ENCODE data around the gene SEC22A. TPM values are rescaled to one million over a fixed set of nuclear protein-coding genes. Genes with fewer than 3 reads are reported as not detected.

The SEC22A gene
- polyA plus RNA-seq, 2 donors = 3.2 to 11.5 TPM

- WGBS, 2 donors = 79 to 81% methylated on average over 9 of the region's 9 CpGs
- H3K9me3 ChIP-seq (ENCODE audit: control insufficient read depth in 2 of 2, insufficient read depth in 1 of 2, low read depth in 1 of 2, low read length in 1 of 2) = no peaks in the 10 kb centered on the region
- H3K36me3 ChIP-seq (ENCODE audit: control insufficient read depth in 2 of 2, insufficient read depth in 2 of 2, low read length in 1 of 2) = peaks cover 0 to 7% of the 10 kb centered on the region in 2 donors
- no peaks in the 10 kb centered on the region for H3K4me1 ChIP-seq (ENCODE audit: control insufficient read depth in 2 of 2, insufficient read depth in 2 of 2, low read length in 1 of 2)
- H3K4me3 ChIP-seq (ENCODE audit: low read depth in 1 of 2, low read length in 2 of 2) = no peak overlapping the region
- H3K27me3 ChIP-seq (ENCODE audit: control insufficient read depth in 1 of 2, insufficient read depth in 2 of 2, low read length in 2 of 2) = no peaks in the 10 kb centered on the region
- no peak overlapping the region for H3K27ac ChIP-seq (ENCODE audit: low read depth in 2 of 2, low read length in 1 of 2)
These were observed 81.3 kb downstream of the SEC22A start for GRCh38 chr3:123283074-123283473.

- 83 to 86% methylated on average over 17 of the region's 17 CpGs for WGBS, 2 donors
- Histone ChIP-seq H3K9me3 (ENCODE audit: control insufficient read depth in 2 of 2, insufficient read depth in 1 of 2, low read depth in 1 of 2, low read length in 1 of 2) (no peaks in the 10 kb centered on the region), H3K4me3 (ENCODE audit: low read depth in 1 of 2, low read length in 2 of 2) (no peak overlapping the region), H3K36me3 (ENCODE audit: control insufficient read depth in 2 of 2, insufficient read depth in 2 of 2, low read length in 1 of 2) (peaks cover 0 to 7% of the 10 kb centered on the region in 2 donors), H3K4me1 (ENCODE audit: control insufficient read depth in 2 of 2, insufficient read depth in 2 of 2, low read length in 1 of 2) (no peaks in the 10 kb centered on the region), H3K27ac (ENCODE audit: low read depth in 2 of 2, low read length in 1 of 2) (no peak overlapping the region), H3K27me3 (ENCODE audit: control insufficient read depth in 1 of 2, insufficient read depth in 2 of 2, low read length in 2 of 2) (no peaks in the 10 kb centered on the region)
These were observed 82.1 kb downstream of the SEC22A start for GRCh38 chr3:123283657-123284398.

GRCh38 chr3:123284399-123285010 lies 82.8 kb downstream of the SEC22A start:
- H3K4me1 ChIP-seq (ENCODE audit: control insufficient read depth in 2 of 2, insufficient read depth in 2 of 2, low read length in 1 of 2) = no peaks in the 10 kb centered on the region
- H3K27ac ChIP-seq (ENCODE audit: low read depth in 2 of 2, low read length in 1 of 2) = no peak overlapping the region
- H3K4me3 ChIP-seq (ENCODE audit: low read depth in 1 of 2, low read length in 2 of 2) = no peak overlapping the region
- 88 to 90% methylated on average over 18 of the region's 18 CpGs for WGBS, 2 donors
- H3K36me3 ChIP-seq (ENCODE audit: control insufficient read depth in 2 of 2, insufficient read depth in 2 of 2, low read length in 1 of 2) = peaks cover 0 to 7% of the 10 kb centered on the region in 2 donors
- H3K9me3 ChIP-seq (ENCODE audit: control insufficient read depth in 2 of 2, insufficient read depth in 1 of 2, low read depth in 1 of 2, low read length in 1 of 2) = no peaks in the 10 kb centered on the region
- no peaks in the 10 kb centered on the region for H3K27me3 ChIP-seq (ENCODE audit: control insufficient read depth in 1 of 2, insufficient read depth in 2 of 2, low read length in 2 of 2)

- H3K9me3 ChIP-seq (ENCODE audit: control insufficient read depth in 2 of 2, insufficient read depth in 1 of 2, low read depth in 1 of 2, low read length in 1 of 2) = no peaks in the 10 kb centered on the region
- peaks cover 0 to 7% of the 10 kb centered on the region in 2 donors for H3K36me3 ChIP-seq (ENCODE audit: control insufficient read depth in 2 of 2, insufficient read depth in 2 of 2, low read length in 1 of 2)
- H3K27ac ChIP-seq (ENCODE audit: low read depth in 2 of 2, low read length in 1 of 2) = no peak overlapping the region
- H3K4me3 ChIP-seq (ENCODE audit: low read depth in 1 of 2, low read length in 2 of 2) = no peak overlapping the region
- no peaks in the 10 kb centered on the region for H3K4me1 ChIP-seq (ENCODE audit: control insufficient read depth in 2 of 2, insufficient read depth in 2 of 2, low read length in 1 of 2)
- WGBS, 2 donors = 72 to 75% methylated on average over 9 of the region's 9 CpGs
- no peaks in the 10 kb centered on the region for H3K27me3 ChIP-seq (ENCODE audit: control insufficient read depth in 1 of 2, insufficient read depth in 2 of 2, low read length in 2 of 2)
These were observed 83.3 kb downstream of the SEC22A start for GRCh38 chr3:123285066-123285465.

GRCh38 chr3:123285479-123285878 lies 83.7 kb downstream of the SEC22A start:
- peaks cover 0 to 2% of the 10 kb centered on the region in 2 donors for H3K4me1 ChIP-seq (ENCODE audit: control insufficient read depth in 2 of 2, insufficient read depth in 2 of 2, low read length in 1 of 2)
- no peak overlapping the region for H3K4me3 ChIP-seq (ENCODE audit: low read depth in 1 of 2, low read length in 2 of 2)
- no peak overlapping the region for H3K27ac ChIP-seq (ENCODE audit: low read depth in 2 of 2, low read length in 1 of 2)
- no peaks in the 10 kb centered on the region for H3K27me3 ChIP-seq (ENCODE audit: control insufficient read depth in 1 of 2, insufficient read depth in 2 of 2, low read length in 2 of 2)
- no peaks in the 10 kb centered on the region for H3K9me3 ChIP-seq (ENCODE audit: control insufficient read depth in 2 of 2, insufficient read depth in 1 of 2, low read depth in 1 of 2, low read length in 1 of 2)
- 83 to 85% methylated on average over 4 of the region's 4 CpGs for WGBS, 2 donors
- H3K36me3 ChIP-seq (ENCODE audit: control insufficient read depth in 2 of 2, insufficient read depth in 2 of 2, low read length in 1 of 2) = peaks cover 0 to 10% of the 10 kb centered on the region in 2 donors

GRCh38 chr3:123285931-123286307 lies 84.2 kb downstream of the SEC22A start:
- 72 to 75% methylated on average over 4 of the region's 4 CpGs for WGBS, 2 donors
- Histone ChIP-seq H3K4me3 (ENCODE audit: low read depth in 1 of 2, low read length in 2 of 2) (no peak overlapping the region), H3K27me3 (ENCODE audit: control insufficient read depth in 1 of 2, insufficient read depth in 2 of 2, low read length in 2 of 2) (no peaks in the 10 kb centered on the region), H3K9me3 (ENCODE audit: control insufficient read depth in 2 of 2, insufficient read depth in 1 of 2, low read depth in 1 of 2, low read length in 1 of 2) (no peaks in the 10 kb centered on the region), H3K36me3 (ENCODE audit: control insufficient read depth in 2 of 2, insufficient read depth in 2 of 2, low read length in 1 of 2) (peaks cover 0 to 11% of the 10 kb centered on the region in 2 donors), H3K27ac (ENCODE audit: low read depth in 2 of 2, low read length in 1 of 2) (no peak overlapping the region), H3K4me1 (ENCODE audit: control insufficient read depth in 2 of 2, insufficient read depth in 2 of 2, low read length in 1 of 2) (peaks cover 0 to 2% of the 10 kb centered on the region in 2 donors)

- H3K36me3 ChIP-seq (ENCODE audit: control insufficient read depth in 2 of 2, insufficient read depth in 2 of 2, low read length in 1 of 2) = peaks cover 0 to 11% of the 10 kb centered on the region in 2 donors
- 81 to 83% methylated on average over 16 of the region's 16 CpGs for WGBS, 2 donors
These were observed 84.7 kb downstream of the SEC22A start for GRCh38 chr3:123286308-123287023.

GRCh38 chr3:123287051-123287961 lies 85.6 kb downstream of the SEC22A start:
- Histone ChIP-seq H3K4me3 (ENCODE audit: low read depth in 1 of 2, low read length in 2 of 2) (no peak overlapping the region), H3K9me3 (ENCODE audit: control insufficient read depth in 2 of 2, insufficient read depth in 1 of 2, low read depth in 1 of 2, low read length in 1 of 2) (no peaks in the 10 kb centered on the region), H3K27ac (ENCODE audit: low read depth in 2 of 2, low read length in 1 of 2) (no peak overlapping the region), H3K4me1 (ENCODE audit: control insufficient read depth in 2 of 2, insufficient read depth in 2 of 2, low read length in 1 of 2) (peaks cover 0 to 2% of the 10 kb centered on the region in 2 donors), H3K36me3 (ENCODE audit: control insufficient read depth in 2 of 2, insufficient read depth in 2 of 2, low read length in 1 of 2) (peaks cover 0 to 10% of the 10 kb centered on the region in 2 donors), H3K27me3 (ENCODE audit: control insufficient read depth in 1 of 2, insufficient read depth in 2 of 2, low read length in 2 of 2) (no peaks in the 10 kb centered on the region)
- WGBS, 2 donors = 90 to 91% methylated on average over 14 of the region's 14 CpGs

More at GRCh38 chr3:123286308-123287023, 84.7 kb downstream of the SEC22A start:
- no peaks in the 10 kb centered on the region for H3K9me3 ChIP-seq (ENCODE audit: control insufficient read depth in 2 of 2, insufficient read depth in 1 of 2, low read depth in 1 of 2, low read length in 1 of 2)
- H3K27ac ChIP-seq (ENCODE audit: low read depth in 2 of 2, low read length in 1 of 2) = no peak overlapping the region
- peaks cover 0 to 2% of the 10 kb centered on the region in 2 donors for H3K4me1 ChIP-seq (ENCODE audit: control insufficient read depth in 2 of 2, insufficient read depth in 2 of 2, low read length in 1 of 2)
- H3K27me3 ChIP-seq (ENCODE audit: control insufficient read depth in 1 of 2, insufficient read depth in 2 of 2, low read length in 2 of 2) = no peaks in the 10 kb centered on the region
- H3K4me3 ChIP-seq (ENCODE audit: low read depth in 1 of 2, low read length in 2 of 2) = no peak overlapping the region

- 78 to 79% methylated on average over 6 of the region's 6 CpGs for WGBS, 2 donors
- no peaks in the 10 kb centered on the region for H3K27me3 ChIP-seq (ENCODE audit: control insufficient read depth in 1 of 2, insufficient read depth in 2 of 2, low read length in 2 of 2)
- H3K36me3 ChIP-seq (ENCODE audit: control insufficient read depth in 2 of 2, insufficient read depth in 2 of 2, low read length in 1 of 2) = peaks cover 0 to 8% of the 10 kb centered on the region in 2 donors
- H3K27ac ChIP-seq (ENCODE audit: low read depth in 2 of 2, low read length in 1 of 2) = no peak overlapping the region
- H3K4me1 ChIP-seq (ENCODE audit: control insufficient read depth in 2 of 2, insufficient read depth in 2 of 2, low read length in 1 of 2) = peaks cover 0 to 2% of the 10 kb centered on the region in 2 donors
- H3K4me3 ChIP-seq (ENCODE audit: low read depth in 1 of 2, low read length in 2 of 2) = no peak overlapping the region
- H3K9me3 ChIP-seq (ENCODE audit: control insufficient read depth in 2 of 2, insufficient read depth in 1 of 2, low read depth in 1 of 2, low read length in 1 of 2) = no peaks in the 10 kb centered on the region
These were observed 86.2 kb downstream of the SEC22A start for GRCh38 chr3:123287962-123288302.

Data from esophagus (tissue), 2 donors.